GM18870 (cell line): ENCODE measurements around the gene GYPE.
"Not testable (repeated sequence)": the region's sequence is repeated elsewhere in the genome, so short reads cannot be mapped to it uniquely, and the experiment has no call there.

Source experiments
- ATAC-seq: cut with Tn5 transposase; IDR thresholded peaks from one replicate; pipeline ENCODE4 v1.9.1; 2021; ENCODE audit warnings: moderate library complexity; ENCODE audit not compliant: unreplicated experiment

GYPE gene

DNA sequence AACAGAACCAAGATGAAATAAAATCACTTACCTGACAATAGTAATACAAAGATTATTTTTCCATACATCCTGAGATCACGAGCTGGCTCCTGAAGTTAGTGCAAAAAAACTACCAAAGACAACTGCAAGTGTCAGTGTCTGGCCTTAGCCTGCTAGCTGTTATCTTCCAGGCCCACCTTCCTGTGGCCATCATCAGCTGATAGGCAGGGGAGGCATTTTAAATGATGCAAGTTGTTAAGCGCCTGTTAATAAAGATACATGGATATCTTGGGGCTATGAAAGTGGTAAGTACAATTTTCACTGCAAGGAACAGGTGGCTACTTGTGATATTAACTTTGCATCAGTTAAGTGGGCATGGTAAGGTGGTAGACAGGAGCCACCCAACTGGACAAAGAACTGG is at the start of gene GYPE:
TSS of gene GYPE (minus strand) at position 120 of the 400 bp plus-strand sequence. CDS start at position 68, 52 bp downstream.
- ATAC-seq: not testable (repeated sequence)

- ATAC-seq: not testable (repeated sequence)
Measured at GRCh38 chr4:143951458-143951972, 46.2 kb upstream of the GYPE start.

GRCh38 chr4:143950967-143951366 is 45.6 kb upstream of the GYPE start:
- not testable (repeated sequence) for ATAC-seq

DNA sequence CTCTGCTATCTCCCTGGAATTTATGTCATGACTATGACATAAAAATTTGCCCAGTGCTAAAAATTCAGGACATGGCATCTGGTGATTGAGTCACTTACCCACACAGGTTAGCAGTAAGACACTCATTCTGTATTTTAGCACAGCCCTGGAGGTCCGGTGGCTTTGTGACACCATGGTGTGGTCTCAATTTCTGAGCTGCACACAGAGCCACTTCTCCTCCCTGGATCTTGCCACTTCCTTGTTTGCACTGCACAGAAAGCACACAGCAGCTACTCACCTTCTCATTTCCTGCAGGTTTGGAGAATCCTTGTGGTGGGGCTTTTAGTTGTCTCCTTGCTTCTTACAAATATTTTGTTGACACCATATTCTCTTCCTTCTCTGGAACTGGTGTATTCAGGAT is 44.8 kb upstream of the GYPE start:
- not testable (repeated sequence) for ATAC-seq

GRCh38 chr4:143947493-143947892 is 42.1 kb upstream of the GYPE start:
- not testable (repeated sequence) for ATAC-seq

DNA sequence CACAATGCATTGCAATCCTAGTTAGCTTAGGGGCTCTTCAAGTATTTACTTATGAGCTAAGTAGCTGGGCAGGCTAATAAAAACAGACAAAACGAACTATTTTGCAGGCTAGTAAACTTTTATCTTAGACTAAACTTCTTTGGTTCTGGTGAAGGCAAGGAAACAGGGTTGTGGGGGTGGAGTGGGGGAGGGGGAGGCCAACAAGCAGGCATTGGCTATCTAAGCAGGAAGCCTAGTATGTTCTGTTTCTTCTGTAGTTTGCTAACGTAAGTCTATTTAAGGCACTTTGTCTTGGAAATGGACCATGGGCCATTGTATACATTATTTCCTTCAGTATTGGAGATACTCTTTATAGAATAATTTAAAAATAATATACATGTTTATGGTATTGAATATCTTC is 35.3 kb upstream of the GYPE start:
- ATAC-seq: not testable (repeated sequence)

DNA sequence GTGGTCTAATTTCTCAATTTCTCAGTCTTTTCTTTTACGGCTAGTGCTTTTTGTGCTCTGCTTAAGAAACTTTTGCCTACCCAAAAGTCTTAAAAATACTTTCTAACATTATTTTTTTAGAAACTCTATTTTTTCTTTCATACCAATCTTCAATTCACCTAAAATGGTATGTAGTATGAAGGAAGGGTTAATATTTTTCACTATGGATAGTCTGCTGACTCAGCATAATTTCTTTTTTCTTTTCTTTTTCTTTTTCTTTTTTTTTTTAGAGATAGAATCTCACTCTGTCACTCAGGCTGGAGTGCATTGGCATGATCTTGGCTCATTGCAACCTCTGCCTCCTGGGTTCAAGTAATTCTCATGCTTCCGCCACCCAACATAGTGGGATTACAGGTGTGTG is 34.2 kb upstream of the GYPE start:
- ATAC-seq: no peak

DNA sequence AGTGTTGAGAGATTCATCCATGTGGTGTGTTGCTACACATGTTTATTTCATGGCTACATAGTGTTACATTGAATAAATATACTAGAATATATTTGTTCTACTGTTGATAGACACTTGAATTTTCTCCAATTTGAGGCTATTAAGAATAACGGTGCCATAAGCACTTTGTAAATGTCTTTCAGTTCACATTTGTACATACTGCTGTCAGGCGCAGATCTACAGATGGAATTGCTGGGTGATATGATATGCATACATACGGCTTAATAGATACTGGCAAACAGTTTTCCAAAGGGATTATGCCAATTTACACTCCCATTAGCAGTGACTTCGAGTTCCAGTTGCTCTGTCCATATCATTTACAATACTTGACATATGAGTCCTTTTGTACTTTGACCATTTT is 33.5 kb upstream of the GYPE start:
- not testable (repeated sequence) for ATAC-seq

- no peak for ATAC-seq
Measured at GRCh38 chr4:143921181-143921580, 15.8 kb upstream of the GYPE start.

- ATAC-seq: not testable (repeated sequence)
Measured at GRCh38 chr4:143916485-143916884, 11.1 kb upstream of the GYPE start.

GRCh38 chr4:143912478-143912877 is 7.1 kb upstream of the GYPE start:
- ATAC-seq: not testable (repeated sequence)

- peak; percentile 32 for ATAC-seq
Measured at GRCh38 chr4:143911528-143912417, 6.4 kb upstream of the GYPE start.

GRCh38 chr4:143910906-143911305 is 5.5 kb upstream of the GYPE start:
- ATAC-seq: not testable (repeated sequence)

DNA sequence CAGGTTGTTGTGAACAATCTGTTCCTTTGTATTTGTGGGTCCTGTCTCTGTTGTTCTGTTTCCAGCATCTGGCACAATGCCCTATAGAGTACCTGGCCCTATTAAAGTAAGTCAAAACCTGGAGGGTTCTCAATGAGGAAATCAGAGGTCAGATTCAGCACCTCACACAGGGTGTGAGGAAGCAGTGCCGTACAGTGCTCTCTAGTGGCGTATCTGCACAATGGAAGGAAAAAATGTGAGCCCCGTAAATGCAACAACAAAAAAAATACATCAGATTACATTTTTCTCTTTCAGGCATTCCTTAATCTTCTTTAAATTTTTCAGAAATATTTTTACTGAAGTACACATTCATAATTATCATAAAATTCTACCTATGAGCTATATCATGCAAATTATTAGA is 2.5 kb upstream of the GYPE start:
- ATAC-seq: peak; percentile 49

DNA sequence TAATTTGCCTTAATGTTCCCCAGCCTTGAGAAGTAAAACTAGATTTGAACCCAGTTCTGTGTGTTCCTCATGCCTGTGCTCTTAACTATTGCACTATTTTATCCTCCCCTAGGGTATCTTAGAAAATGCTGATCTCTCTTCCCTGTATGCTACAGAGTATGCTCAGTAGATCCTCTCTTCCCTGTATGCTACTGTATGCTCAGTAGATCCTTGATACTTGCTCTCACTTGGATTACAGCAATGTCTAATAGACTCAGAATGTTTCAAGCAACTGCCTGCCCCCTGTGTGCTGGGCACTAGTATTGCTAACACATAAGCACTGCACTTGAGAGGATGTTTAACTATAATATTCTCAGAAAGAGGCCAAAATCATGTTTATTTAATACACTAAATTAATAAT is 928 bp downstream of the GYPE start:
- ATAC-seq: not testable (repeated sequence)

DNA sequence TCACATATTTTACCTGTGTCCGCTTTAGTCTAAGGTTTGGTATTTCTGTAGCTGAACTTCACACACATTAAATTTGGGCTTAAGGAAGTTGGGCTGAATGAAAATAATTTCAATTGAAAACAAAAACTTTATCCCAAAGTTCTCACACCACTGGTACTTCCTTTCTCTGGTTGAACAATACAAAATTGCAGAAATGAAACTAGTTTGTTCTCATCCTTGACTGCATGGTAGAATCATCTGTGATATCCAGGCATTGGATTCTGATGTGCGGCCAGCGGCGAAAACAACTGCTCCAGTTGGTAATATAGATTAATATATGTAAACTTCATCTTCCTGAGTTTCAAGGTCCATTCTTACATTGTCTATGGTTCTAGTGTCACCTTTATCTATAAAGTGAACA is 15.0 kb downstream of the GYPE start:
- ATAC-seq: not testable (repeated sequence)

DNA sequence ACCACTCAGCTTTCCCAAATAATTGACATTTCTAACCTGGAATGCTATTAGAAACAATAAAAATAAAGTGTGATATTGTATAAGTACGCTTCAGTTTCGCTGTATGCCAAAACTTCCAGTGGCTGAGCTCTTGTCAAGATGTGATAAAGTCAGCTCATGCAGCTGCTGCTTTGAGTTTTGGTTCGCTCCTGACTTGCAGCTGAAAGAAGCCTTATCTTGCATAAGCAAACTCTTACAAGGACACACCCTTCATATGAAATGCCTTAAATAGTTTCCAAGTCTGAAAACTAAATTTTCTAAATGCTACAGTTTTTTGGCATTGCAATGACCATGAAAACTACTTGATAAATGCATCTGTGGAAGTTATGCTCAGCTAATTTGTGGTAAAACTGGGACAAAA is 17.2 kb downstream of the GYPE start:
- not testable (repeated sequence) for ATAC-seq

GRCh38 chr4:143884965-143885364 is 20.4 kb downstream of the GYPE start:
- ATAC-seq: not testable (repeated sequence)

DNA sequence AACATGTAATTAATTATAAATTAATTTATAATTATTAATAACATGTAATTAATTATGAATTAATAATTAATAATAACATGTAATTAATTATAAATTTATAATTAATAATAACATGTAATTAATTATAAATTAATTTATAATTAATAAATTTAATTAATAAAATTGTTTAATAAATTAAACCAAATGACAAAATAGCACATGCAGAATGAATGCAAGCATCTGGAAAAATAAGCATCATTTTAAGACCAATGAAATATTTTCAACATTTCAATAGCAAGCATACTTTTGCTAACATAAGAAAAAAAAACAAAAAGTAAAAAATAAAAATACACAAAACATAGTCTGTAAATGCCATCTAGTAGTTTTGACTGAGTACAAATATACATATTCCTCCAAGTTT is 21.8 kb downstream of the GYPE start:
- no peak for ATAC-seq

DNA sequence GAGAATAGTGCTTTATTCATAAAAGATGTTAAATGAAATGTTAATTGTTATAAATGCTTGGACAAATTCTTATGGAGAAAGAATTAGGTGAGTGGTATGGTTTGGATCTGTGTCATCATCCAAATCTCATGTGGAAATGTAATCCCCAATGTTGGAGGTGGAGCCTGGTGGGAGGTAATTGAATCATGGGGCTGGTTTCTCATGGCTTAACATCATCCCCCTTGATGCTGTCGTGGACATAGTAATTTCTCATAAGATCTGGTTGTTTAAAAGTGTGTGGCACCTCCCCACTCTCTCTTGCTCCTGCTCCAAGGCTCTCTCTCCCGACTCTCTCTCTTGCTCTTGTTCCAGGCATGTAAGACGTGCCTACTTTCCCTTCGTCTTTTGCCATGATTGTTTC is 22.5 kb downstream of the GYPE start:
- ATAC-seq: no peak

GRCh38 chr4:143879561-143879960 is 25.8 kb downstream of the GYPE start:
- ATAC-seq: not testable (repeated sequence)

GRCh38 chr4:143875357-143875756 is 30.0 kb downstream of the GYPE start:
- ATAC-seq: not testable (repeated sequence)
